ENCODE data around the gene MAP3K7. TPM values are rescaled to one million over a fixed set of nuclear protein-coding genes. Genes with fewer than 3 reads are reported as not detected.

The MAP3K7 gene
- total RNA-seq, 1 donor from 2014 or later, result 20.4 TPM

DNA sequence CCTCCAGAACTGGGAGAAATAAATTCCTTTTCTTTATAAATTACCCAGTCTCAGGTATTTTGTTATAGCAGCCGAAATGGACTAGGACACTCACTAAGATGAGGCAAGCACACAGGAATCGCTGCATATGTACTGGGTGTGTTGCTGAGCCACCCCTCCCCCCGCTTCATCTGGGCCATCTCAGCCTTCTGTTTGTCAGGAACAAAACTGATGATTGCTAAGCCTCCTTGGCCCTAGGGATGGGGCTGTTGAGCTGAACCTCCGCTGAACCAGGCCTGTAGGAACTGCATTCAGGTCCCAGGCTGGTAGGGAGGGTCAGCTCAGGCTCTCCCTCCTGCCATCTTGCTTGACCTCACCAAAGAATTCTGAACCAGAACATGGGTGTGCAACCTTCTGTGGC, 108.6 kb downstream of the MAP3K7 start:
- DNase-seq (no peak), ATAC-seq (no peak)
- no peak for TF ChIP-seq CTCF (IDR thresholded peaks at IDR 0.05)
- Histone ChIP-seq H3K9me3 (no peaks in the 10 kb centered on the region), H3K27me3 (no peaks in the 10 kb centered on the region), H3K4me3 (no peak overlapping the region), H3K4me1 (peaks cover 5% of the 10 kb centered on the region), H3K36me3 (no peaks in the 10 kb centered on the region), H3K27ac (no peak overlapping the region)
- intact Hi-C loops (cut with DNase I), result loop anchor here (10.0 kb wide), 1 partner anchor 533 kb away; no protein-coding TSS in a partner anchor

DNA sequence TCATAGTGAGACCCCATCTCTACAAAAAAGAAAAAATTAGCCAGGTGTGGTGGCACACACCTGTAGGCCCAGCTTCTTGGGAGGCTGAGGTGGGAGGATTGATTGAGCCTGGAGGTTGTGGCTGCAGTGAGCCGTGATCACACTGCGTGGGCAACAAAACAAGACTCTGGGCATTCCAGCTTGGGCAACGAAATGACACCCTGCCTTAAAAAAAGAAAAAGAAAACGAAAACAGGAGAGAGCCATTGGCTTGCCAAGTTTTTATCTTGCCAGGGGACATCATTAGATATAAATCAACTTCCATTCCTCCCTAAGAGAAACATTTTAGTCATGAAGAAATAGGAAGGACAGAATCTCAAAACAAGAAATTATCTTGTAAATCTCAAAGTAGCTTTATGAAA, 109.5 kb downstream of the MAP3K7 start:
- Histone ChIP-seq H3K4me1 (peaks cover 5% of the 10 kb centered on the region), H3K36me3 (no peaks in the 10 kb centered on the region), H3K27me3 (no peaks in the 10 kb centered on the region), H3K27ac (no peak overlapping the region), H3K9me3 (no peaks in the 10 kb centered on the region), H3K4me3 (no peak overlapping the region)
- no peak for ATAC-seq
- TF ChIP-seq CTCF (IDR thresholded peaks at IDR 0.05), result no peak
- intact Hi-C loops (cut with DNase I), result loop anchor here (10.0 kb wide), 1 partner anchor 533 kb away; no protein-coding TSS in a partner anchor
- DNase-seq, result no peak

GRCh38 chr6:90472716-90473115, 114.2 kb downstream of the MAP3K7 start:
- H3K27me3 ChIP-seq, result no peaks in the 10 kb centered on the region
- DNase-seq (no peak), ATAC-seq (no peak)
- H3K4me3 ChIP-seq, result no peak overlapping the region
- no peak overlapping the region for H3K27ac ChIP-seq
- TF ChIP-seq CTCF (IDR thresholded peaks at IDR 0.05), result no peak
- intact Hi-C loops (cut with DNase I), result loop anchor here (10.0 kb wide), 1 partner anchor 528 kb away; no protein-coding TSS in a partner anchor
- H3K36me3 ChIP-seq, result no peaks in the 10 kb centered on the region
- peaks cover 6% of the 10 kb centered on the region for H3K4me1 ChIP-seq
- no peaks in the 10 kb centered on the region for H3K9me3 ChIP-seq

DNA sequence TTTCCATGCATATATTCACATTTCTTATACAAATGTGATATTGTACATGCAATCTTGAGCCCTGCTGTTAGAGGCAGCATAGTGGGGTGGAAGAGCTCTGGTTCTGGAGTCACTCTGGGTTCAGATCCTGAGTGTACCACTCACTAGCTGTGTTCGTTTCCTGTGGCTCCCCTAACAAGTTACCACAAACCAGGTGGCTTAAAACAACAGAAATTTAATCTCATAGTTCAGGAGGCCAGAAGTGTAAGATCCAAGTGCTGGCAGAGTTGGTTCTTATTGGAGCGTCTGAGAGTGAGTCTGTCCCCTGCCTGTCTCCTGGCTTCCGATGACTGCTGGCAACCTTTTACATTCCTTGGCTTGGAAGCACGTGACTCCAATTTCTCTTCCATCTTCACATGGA, 115.6 kb downstream of the MAP3K7 start:
- no peak for ATAC-seq

GRCh38 chr6:90469906-90470305, 117.0 kb downstream of the MAP3K7 start:
- no peak overlapping the region for H3K4me3 ChIP-seq
- no peak overlapping the region for H3K27ac ChIP-seq
- peak; percentile 32 for ATAC-seq
- H3K36me3 ChIP-seq, result no peaks in the 10 kb centered on the region
- H3K4me1 ChIP-seq, result peaks cover 6% of the 10 kb centered on the region
- TF ChIP-seq CTCF (IDR thresholded peaks at IDR 0.05), result no peak
- DNase-seq, result no peak
- no peaks in the 10 kb centered on the region for H3K27me3 ChIP-seq
- no peaks in the 10 kb centered on the region for H3K9me3 ChIP-seq
- intact Hi-C loops (cut with DNase I), result loop anchor here (10.0 kb wide), 1 partner anchor 525 kb away; no protein-coding TSS in a partner anchor

More for the DNA sequence above, 115.6 kb downstream of the MAP3K7 start:
- Histone ChIP-seq H3K27ac (no peak overlapping the region), H3K27me3 (no peaks in the 10 kb centered on the region), H3K4me1 (peaks cover 6% of the 10 kb centered on the region), H3K36me3 (no peaks in the 10 kb centered on the region), H3K4me3 (no peak overlapping the region), H3K9me3 (no peaks in the 10 kb centered on the region)
- DNase-seq, result no peak
- TF ChIP-seq CTCF (IDR thresholded peaks at IDR 0.05), result no peak
- intact Hi-C loops (cut with DNase I), result loop anchor here (10.0 kb wide), 1 partner anchor 526 kb away; no protein-coding TSS in a partner anchor

DNA sequence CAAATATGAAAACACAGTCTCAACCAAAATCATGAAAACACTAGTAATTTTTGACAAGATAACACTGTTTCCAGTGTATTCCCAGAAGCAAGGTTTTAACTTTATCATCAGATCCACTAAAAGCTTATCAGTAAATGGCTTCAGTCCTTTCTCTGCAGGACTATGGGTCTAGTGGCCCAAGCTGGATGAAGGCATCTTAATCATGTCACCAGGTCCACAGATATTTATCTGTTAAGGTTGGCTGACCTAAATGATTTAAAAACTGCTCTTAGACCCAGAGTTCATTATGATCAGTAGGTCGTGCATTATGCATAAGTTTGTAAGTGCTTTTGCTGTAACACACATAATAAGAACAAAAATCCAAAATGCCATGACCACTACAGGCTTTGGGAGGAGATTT, 118.0 kb downstream of the MAP3K7 start:
- intact Hi-C loops (cut with DNase I), result no loop called here
- Histone ChIP-seq H3K27ac (no peak overlapping the region), H3K27me3 (no peaks in the 10 kb centered on the region), H3K36me3 (no peaks in the 10 kb centered on the region), H3K4me1 (peaks cover 6% of the 10 kb centered on the region), H3K4me3 (no peak overlapping the region), H3K9me3 (no peaks in the 10 kb centered on the region)
- TF ChIP-seq CTCF (IDR thresholded peaks at IDR 0.05), result no peak
- ATAC-seq (no peak), DNase-seq (no peak)

Measured in upper lobe of right lung (tissue), 1 donor.